Measurements from ENCODE around the gene RTL1. TPM values are rescaled to one million over a fixed set of nuclear protein-coding genes. Genes with fewer than 3 reads are reported as not detected.

Gene RTL1
- total and polyA plus RNA-seq, 5 donors from 2014 or later: not detected

DNA sequence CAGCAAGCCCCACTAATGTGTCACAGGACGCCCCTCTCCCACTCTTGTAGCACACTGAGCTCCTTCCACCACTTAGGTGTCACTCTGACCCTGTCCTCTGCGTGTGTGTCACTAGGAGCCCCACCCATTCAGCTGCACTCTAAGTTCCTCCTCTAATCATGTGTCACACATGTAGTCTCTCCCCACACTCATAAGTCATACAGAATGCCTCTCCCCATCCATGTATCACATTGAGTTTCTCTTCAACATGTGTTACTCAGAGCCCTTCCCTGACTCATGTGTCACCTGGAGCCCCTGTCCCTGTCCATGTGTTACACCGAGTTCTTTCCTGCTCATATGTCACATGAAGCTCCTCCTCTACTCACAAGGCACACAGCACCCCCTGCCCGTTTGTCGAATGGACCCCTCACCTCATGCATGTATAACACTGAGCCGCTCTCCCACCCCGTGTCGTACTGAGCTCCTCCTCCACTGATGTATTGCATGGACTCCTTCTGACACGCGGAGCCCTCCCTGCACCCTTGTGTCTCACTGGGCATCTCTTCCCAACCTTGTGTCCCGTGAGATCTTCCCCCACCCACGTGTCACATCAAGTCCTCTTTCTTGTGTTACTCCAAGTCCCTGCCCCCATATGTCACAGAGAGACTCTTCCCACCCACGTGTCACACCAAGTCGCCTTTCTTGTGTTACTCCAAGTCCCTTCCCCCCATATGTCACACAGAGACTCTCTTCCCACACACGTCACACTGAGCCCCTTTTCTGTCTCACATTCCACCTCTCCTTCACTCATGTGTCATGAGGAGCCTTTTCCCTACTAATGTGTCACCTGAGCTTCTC is 31.0 kb downstream of the RTL1 start:
- Mint-ChIP-seq H3K4me1 (no peaks in the 10 kb centered on the region), H3K27me3 (no peaks in the 10 kb centered on the region), H3K9me3 (peaks cover 0 to 3% (median 0%) of the 10 kb centered on the region in 7 donors), H3K27ac (no peak overlapping the region), H3K4me3 (no peak overlapping the region), H3K36me3 (no peaks in the 10 kb centered on the region)
- Histone ChIP-seq H3K27ac (ENCODE audit: insufficient read depth, low read length, poor library complexity, severe bottlenecking) (no peak overlapping the region), H3K9me3 (ENCODE audit: control insufficient read depth in 2 of 2, low read length in 2 of 2) (no peaks in the 10 kb centered on the region), H3K4me3 (ENCODE audit: low read depth, low read length) (no peak overlapping the region), H3K27me3 (ENCODE audit: control insufficient read depth, insufficient read depth, low read length) (no peaks in the 10 kb centered on the region), H3K4me1 (ENCODE audit: control insufficient read depth, insufficient read depth, low read length, poor library complexity, severe bottlenecking) (no peaks in the 10 kb centered on the region), H3K36me3 (ENCODE audit: control insufficient read depth, insufficient read depth, low read length) (no peaks in the 10 kb centered on the region)
- ATAC-seq (ENCODE audit: low read depth in 2 of 2) (no peak), DNase-seq (no peak)

DNA sequence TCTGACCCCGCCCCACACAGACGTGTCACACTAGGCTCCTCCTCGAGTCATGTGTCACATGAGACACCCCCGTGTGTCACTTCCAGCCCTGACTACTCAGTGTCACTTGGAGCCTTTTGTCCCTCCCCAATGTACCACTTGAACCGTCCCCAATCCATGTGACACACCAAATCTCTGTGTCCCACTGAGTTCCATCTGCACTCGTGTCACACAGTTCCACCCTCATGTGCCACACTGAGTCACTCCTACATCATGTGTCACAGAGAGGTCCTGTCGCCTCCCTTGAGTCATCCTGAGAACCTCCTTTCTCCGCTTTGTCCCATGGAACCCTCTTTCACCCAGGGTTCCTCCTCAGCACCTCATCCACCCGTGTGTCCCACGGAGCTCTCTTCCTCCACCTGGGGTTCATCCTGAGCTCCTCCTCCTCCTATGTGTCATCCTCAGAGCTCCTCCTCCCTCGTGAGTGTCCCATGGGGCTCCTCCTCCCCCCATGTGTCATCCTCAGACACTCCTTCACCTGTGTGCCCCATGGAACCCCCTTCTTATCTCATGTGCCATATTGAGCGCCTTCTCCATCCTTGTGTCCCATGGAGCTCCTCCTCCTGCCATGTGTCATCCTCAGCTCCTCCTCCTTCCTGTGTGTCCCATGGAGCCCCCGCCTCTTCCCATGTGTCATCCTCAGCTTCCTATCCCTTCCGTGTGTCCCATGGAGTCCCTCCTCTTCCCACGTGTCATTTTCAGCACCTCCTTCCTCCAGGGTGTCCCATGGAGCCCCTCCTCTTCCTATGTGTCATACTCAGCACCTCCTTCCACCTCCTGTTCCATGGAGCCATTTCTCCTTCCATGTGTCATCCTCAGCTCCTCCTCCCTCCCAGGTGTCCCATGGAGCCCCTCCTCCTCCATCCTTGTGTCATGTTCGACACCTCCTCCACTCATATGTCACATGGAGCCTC is 32.0 kb downstream of the RTL1 start:
- no peak for ATAC-seq (ENCODE audit: low read depth in 2 of 2)
- Histone ChIP-seq H3K27ac (ENCODE audit: insufficient read depth, low read length, poor library complexity, severe bottlenecking) (no peak overlapping the region), H3K9me3 (ENCODE audit: control insufficient read depth in 2 of 2, low read length in 2 of 2) (no peaks in the 10 kb centered on the region), H3K4me1 (ENCODE audit: control insufficient read depth, insufficient read depth, low read length, poor library complexity, severe bottlenecking) (no peaks in the 10 kb centered on the region), H3K36me3 (ENCODE audit: control insufficient read depth, insufficient read depth, low read length) (no peaks in the 10 kb centered on the region), H3K27me3 (ENCODE audit: control insufficient read depth, insufficient read depth, low read length) (no peaks in the 10 kb centered on the region), H3K4me3 (ENCODE audit: low read depth, low read length) (no peak overlapping the region)
- Mint-ChIP-seq H3K27ac (no peak overlapping the region), H3K4me1 (no peaks in the 10 kb centered on the region), H3K27me3 (no peaks in the 10 kb centered on the region), H3K4me3 (no peak overlapping the region), H3K9me3 (peaks cover 0 to 3% (median 0%) of the 10 kb centered on the region in 7 donors), H3K36me3 (no peaks in the 10 kb centered on the region)
- no peak for DNase-seq

DNA sequence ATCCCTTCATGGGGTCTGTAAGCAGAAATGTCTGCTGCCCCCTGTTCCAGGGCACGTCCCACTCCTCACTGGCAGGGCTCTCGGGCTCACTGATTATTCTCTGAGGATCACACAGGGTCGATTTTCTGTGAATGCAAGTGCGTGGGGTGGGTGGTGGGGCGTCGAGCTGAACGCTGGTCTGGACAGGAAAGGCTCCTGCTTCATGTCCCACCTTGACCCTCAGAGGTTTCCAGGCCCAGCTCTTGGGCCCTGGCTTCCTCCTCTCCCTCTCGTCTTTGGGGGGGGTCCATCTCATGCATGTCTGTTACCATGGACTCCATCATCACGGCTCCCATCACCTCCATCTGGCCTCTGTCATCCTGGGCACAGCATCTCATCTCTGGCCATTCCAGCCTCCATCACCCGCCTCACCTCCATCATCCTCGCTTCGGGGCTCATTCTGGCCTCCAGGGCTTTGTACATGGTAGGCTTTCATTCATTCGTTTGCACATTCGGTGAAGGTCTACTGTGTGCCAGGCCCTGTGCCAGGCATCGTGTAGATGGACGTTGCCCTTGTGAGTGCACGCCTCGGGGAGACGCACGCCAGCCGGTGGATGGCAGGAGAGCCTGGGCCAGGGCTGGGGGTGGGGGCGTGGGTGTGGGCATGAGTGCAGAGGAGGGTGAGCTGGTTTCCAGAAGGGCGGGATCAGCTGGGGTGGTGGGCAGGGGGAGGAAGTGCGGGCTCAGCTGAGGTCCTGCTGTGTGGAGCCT is 34.7 kb downstream of the RTL1 start:
- H3K4me3 ChIP-seq (ENCODE audit: low read depth, low read length): no peak overlapping the region
- no peak for DNase-seq
- peaks cover 0 to 3% (median 0%) of the 10 kb centered on the region in 7 donors for H3K9me3 Mint-ChIP-seq
- no peaks in the 10 kb centered on the region for H3K27me3 Mint-ChIP-seq
- no peaks in the 10 kb centered on the region for H3K36me3 ChIP-seq (ENCODE audit: control insufficient read depth, insufficient read depth, low read length)
- no peaks in the 10 kb centered on the region for H3K4me1 ChIP-seq (ENCODE audit: control insufficient read depth, insufficient read depth, low read length, poor library complexity, severe bottlenecking)
- no peaks in the 10 kb centered on the region for H3K36me3 Mint-ChIP-seq
- H3K4me3 Mint-ChIP-seq: no peak overlapping the region
- H3K4me1 Mint-ChIP-seq: no peaks in the 10 kb centered on the region
- H3K27ac Mint-ChIP-seq: no peak overlapping the region
- H3K27ac ChIP-seq (ENCODE audit: insufficient read depth, low read length, poor library complexity, severe bottlenecking): no peak overlapping the region
- H3K27me3 ChIP-seq (ENCODE audit: control insufficient read depth, insufficient read depth, low read length): no peaks in the 10 kb centered on the region
- no peak for ATAC-seq (ENCODE audit: low read depth in 2 of 2)
- H3K9me3 ChIP-seq (ENCODE audit: control insufficient read depth in 2 of 2, low read length in 2 of 2): no peaks in the 10 kb centered on the region

DNA sequence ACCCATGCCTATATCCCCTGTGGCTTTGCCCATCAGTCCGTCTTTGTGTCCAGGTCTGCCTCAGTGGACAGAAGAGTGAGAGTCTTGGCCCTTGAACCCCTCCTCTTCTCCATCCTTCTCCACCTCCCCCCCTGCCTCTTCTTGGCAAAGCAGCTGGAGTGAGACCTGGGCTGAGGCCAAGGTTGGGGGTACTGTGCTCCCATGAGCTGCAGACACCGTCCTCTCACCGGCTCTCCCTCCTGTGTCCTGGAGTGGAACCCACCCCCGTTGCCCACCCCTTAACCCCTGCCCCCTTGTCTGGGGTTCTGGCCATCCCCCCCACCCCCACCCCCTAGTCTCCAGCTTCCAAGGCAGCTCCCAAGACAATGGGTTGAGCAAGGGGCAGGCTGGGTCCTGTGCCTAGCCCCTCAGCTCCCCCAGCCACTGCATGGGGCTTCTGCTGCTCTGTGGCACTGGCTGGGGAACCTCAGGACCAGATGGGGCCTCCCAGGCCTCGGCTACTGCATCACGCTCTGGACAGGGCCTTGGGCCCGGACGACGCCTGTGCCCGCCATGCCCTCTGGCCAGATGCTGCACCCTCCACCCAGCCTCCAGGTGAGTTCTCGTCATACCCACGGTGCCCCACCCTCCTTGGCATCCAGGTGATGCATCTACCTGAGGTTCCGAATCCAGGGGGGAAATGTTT is 35.7 kb downstream of the RTL1 start:
- Histone ChIP-seq H3K36me3 (ENCODE audit: control insufficient read depth, insufficient read depth, low read length) (no peaks in the 10 kb centered on the region), H3K4me1 (ENCODE audit: control insufficient read depth, insufficient read depth, low read length, poor library complexity, severe bottlenecking) (no peaks in the 10 kb centered on the region), H3K9me3 (ENCODE audit: control insufficient read depth in 2 of 2, low read length in 2 of 2) (no peaks in the 10 kb centered on the region), H3K27me3 (ENCODE audit: control insufficient read depth, insufficient read depth, low read length) (no peaks in the 10 kb centered on the region), H3K27ac (ENCODE audit: insufficient read depth, low read length, poor library complexity, severe bottlenecking) (no peak overlapping the region), H3K4me3 (ENCODE audit: low read depth, low read length) (no peak overlapping the region)
- Mint-ChIP-seq H3K4me1 (no peaks in the 10 kb centered on the region), H3K36me3 (no peaks in the 10 kb centered on the region), H3K4me3 (no peak overlapping the region), H3K9me3 (peaks cover 0 to 3% (median 0%) of the 10 kb centered on the region in 7 donors), H3K27ac (no peak overlapping the region), H3K27me3 (no peaks in the 10 kb centered on the region)
- no peak for DNase-seq
- no peak for ATAC-seq (ENCODE audit: low read depth in 2 of 2)

DNA sequence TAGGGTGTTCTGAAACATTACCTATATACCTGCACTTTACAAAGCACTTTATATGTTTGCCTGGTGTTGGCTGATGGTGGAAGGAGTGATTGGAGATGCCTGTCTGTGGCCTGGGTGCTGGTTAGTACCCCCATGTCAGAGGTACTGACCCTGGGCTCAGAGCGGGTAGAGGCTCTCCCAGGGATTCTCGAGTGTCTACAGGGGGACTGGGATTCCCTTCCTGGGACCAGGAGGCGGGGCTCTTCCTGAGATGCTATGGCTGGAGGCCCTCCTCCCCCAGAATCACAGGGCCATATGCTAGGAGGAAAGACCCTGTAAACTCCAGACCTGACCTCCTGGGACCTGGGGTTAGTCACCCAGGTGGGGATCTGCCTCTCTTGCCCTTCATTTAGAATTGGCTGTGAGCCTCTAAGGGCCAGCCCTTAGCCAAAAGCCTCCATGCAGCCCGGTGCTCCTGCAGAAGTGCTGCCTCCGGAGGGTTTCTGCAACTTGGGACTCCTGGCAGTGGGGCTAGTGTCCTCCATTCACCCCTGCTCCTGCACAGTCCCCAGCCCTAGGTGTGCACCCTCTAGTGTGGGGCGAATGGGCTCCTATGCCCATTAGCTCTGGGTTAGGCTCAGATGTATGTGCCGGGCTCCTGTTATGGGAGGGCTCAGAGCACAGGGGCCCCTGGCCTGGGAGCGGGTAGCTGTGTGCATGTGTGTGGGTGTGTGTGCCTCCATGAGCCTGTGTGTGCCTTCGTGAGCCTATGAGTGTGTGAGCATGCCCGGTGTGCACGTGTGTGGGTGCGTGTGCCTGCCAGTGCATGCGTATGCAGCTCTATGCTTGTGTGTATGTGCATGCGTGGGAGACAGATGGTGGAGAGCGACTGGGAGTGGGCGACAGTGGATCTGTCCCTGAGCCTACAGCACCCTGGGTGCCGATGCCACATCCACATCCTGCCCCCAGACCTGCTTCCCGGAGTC is 36.6 kb downstream of the RTL1 start:
- DNase-seq: no peak

DNA sequence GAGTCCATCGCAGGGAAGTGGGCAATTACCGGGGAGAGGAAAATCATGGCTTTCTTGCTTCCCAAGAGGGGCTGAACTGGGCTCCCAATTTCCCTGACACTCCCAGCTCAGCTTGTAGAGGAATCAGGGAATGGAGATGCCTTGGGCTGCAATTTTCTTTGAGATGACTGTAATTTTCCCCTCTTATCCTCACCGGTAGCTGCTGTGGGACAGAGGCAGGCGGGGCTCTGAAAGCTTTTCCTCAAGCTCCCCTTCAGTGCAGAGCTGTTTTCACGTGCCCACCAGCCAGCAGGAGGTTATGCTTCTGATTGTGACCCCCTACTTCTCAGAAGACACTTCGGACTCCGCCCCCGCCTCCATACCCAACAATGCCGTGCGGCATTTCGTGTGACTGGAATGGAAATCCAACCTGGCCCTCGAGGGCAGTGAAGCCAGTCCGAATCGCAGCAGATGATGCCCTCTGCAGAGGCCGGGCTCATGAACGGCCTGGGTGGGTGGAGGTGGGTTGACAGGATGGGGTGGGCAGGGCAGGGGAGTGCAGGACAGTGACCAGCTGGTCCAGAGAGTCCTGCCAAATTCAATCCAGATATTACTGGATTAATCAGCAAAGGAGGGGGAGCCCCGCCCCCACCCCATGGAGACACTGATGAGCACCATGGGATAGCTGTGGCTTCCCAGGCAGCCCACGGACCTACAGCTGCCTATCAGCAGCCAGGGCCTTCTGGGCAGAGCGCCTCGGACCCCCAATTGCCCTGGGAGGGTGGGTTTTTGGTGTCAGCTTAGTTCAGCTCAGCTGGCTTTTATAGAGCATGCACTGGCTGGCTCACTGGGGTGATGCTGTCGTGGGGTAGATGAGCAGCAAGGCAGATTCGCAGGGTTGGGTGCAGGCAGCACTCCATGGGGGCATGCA is 37.6 kb downstream of the RTL1 start:
- H3K36me3 ChIP-seq (ENCODE audit: control insufficient read depth, insufficient read depth, low read length): no peaks in the 10 kb centered on the region
- H3K27ac ChIP-seq (ENCODE audit: insufficient read depth, low read length, poor library complexity, severe bottlenecking): no peak overlapping the region
- Mint-ChIP-seq H3K9me3 (no peaks in the 10 kb centered on the region), H3K36me3 (no peaks in the 10 kb centered on the region), H3K27ac (no peak overlapping the region), H3K4me3 (no peak overlapping the region), H3K27me3 (no peaks in the 10 kb centered on the region), H3K4me1 (no peaks in the 10 kb centered on the region)
- H3K27me3 ChIP-seq (ENCODE audit: control insufficient read depth, insufficient read depth, low read length): no peaks in the 10 kb centered on the region
- no peaks in the 10 kb centered on the region for H3K9me3 ChIP-seq (ENCODE audit: control insufficient read depth in 2 of 2, low read length in 2 of 2)
- H3K4me3 ChIP-seq (ENCODE audit: low read depth, low read length): no peak overlapping the region
- ATAC-seq (ENCODE audit: low read depth in 2 of 2) (no peak), DNase-seq (no peak)
- H3K4me1 ChIP-seq (ENCODE audit: control insufficient read depth, insufficient read depth, low read length, poor library complexity, severe bottlenecking): no peaks in the 10 kb centered on the region

More for the DNA sequence above, 36.6 kb downstream of the RTL1 start:
- H3K4me3 Mint-ChIP-seq: no peak overlapping the region
- H3K27ac ChIP-seq (ENCODE audit: insufficient read depth, low read length, poor library complexity, severe bottlenecking): no peak overlapping the region
- no peaks in the 10 kb centered on the region for H3K27me3 ChIP-seq (ENCODE audit: control insufficient read depth, insufficient read depth, low read length)
- no peaks in the 10 kb centered on the region for H3K9me3 ChIP-seq (ENCODE audit: control insufficient read depth in 2 of 2, low read length in 2 of 2)
- H3K4me3 ChIP-seq (ENCODE audit: low read depth, low read length): no peak overlapping the region
- H3K4me1 ChIP-seq (ENCODE audit: control insufficient read depth, insufficient read depth, low read length, poor library complexity, severe bottlenecking): no peaks in the 10 kb centered on the region
- no peak for ATAC-seq (ENCODE audit: low read depth in 2 of 2)
- no peak overlapping the region for H3K27ac Mint-ChIP-seq
- no peaks in the 10 kb centered on the region for H3K4me1 Mint-ChIP-seq
- no peaks in the 10 kb centered on the region for H3K36me3 Mint-ChIP-seq
- no peaks in the 10 kb centered on the region for H3K36me3 ChIP-seq (ENCODE audit: control insufficient read depth, insufficient read depth, low read length)
- H3K9me3 Mint-ChIP-seq: peaks cover 0 to under 1% (median 0%) of the 10 kb centered on the region in 7 donors
- no peaks in the 10 kb centered on the region for H3K27me3 Mint-ChIP-seq
